Measurements from ENCODE around the gene AP4S1.

DNA sequence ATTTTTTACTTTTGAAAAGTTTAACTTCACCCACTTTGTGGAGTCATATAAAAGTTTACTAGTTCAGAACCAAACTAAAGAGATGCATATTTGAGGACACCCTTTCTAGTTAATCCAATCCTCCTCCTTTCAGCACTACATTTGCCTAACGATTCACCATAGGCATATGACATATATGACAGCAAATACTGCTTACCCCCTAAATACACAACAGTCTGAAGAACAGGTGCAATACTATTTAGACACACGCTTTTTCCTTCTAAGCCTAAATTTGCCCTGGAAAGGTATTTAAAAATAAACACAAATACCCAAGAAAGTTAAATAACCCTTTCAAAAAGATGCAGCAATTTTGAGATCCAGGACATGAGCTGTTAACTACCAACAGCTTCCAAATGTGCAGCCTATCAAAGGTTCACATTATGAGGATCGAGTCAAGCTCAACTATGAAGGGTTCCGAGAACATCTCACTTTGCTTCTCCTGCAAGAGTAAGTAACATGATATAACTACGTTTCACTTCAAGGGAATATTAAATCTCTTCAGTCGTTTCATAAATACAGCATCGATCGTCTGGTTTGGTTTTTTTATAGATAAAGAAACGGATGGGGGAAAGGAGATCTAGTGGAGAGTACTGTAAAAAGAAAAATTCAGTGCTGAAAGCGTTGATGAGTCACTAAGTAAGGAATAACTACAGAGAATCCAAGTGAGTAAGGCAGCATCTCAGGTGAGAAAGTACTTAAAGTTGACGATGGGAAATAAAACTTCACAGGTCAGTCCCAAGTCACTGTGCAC is 677 bp upstream of the AP4S1 start:
- TF ChIP-seq, protein P1, sequence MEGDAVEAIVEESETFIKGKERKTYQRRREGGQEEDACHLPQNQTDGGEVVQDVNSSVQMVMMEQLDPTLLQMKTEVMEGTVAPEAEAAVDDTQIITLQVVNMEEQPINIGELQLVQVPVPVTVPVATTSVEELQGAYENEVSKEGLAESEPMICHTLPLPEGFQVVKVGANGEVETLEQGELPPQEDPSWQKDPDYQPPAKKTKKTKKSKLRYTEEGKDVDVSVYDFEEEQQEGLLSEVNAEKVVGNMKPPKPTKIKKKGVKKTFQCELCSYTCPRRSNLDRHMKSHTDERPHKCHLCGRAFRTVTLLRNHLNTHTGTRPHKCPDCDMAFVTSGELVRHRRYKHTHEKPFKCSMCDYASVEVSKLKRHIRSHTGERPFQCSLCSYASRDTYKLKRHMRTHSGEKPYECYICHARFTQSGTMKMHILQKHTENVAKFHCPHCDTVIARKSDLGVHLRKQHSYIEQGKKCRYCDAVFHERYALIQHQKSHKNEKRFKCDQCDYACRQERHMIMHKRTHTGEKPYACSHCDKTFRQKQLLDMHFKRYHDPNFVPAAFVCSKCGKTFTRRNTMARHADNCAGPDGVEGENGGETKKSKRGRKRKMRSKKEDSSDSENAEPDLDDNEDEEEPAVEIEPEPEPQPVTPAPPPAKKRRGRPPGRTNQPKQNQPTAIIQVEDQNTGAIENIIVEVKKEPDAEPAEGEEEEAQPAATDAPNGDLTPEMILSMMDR (IDR thresholded peaks at IDR 0.05) = no peak
- no peak for TF ChIP-seq POLR2A (IDR thresholded peaks at IDR 0.05)
